Measurements from ENCODE around the gene USP31. TPM values are rescaled to one million over a fixed set of nuclear protein-coding genes. Genes with fewer than 3 reads are reported as not detected.

The USP31 gene
- total and polyA plus RNA-seq, 2 experiments from 2014 or later, result 3.3 to 6.4 TPM

DNA sequence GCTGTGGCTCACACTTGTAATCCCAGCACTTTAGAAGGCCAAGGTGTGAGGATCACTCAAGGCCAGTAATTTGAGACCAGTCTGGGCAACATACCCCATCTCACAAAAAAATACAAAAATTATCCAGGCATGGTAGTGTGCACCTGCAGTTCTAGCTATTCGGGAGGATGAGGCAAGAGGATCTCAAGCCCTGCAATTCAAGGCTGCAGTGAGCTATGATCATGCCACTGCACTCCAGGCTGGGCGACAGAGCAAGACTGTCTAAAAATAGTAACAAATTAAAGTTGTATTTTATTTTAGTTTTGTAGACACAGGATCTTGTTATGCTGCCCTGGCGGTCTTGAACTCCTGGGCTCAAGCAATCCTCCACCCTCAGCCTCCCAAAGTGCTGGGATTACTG lies 18.2 kb downstream of the USP31 start:
- no peak for TF ChIP-seq EZH2phosphoT487 (IDR thresholded peaks at IDR 0.05; ENCODE audit: low read depth, severe bottlenecking, unreplicated experiment)
- TF ChIP-seq EZH2 (IDR thresholded peaks at IDR 0.05; ENCODE audit: borderline replicate concordance), result no peak
- TF ChIP-seq, protein P1, sequence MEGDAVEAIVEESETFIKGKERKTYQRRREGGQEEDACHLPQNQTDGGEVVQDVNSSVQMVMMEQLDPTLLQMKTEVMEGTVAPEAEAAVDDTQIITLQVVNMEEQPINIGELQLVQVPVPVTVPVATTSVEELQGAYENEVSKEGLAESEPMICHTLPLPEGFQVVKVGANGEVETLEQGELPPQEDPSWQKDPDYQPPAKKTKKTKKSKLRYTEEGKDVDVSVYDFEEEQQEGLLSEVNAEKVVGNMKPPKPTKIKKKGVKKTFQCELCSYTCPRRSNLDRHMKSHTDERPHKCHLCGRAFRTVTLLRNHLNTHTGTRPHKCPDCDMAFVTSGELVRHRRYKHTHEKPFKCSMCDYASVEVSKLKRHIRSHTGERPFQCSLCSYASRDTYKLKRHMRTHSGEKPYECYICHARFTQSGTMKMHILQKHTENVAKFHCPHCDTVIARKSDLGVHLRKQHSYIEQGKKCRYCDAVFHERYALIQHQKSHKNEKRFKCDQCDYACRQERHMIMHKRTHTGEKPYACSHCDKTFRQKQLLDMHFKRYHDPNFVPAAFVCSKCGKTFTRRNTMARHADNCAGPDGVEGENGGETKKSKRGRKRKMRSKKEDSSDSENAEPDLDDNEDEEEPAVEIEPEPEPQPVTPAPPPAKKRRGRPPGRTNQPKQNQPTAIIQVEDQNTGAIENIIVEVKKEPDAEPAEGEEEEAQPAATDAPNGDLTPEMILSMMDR (IDR thresholded peaks at IDR 0.05; ENCODE audit: poor library complexity), result no peak
- no peak overlapping the region for H3K27ac ChIP-seq
- DNase-seq (ENCODE audit: low spot score), result no peak

DNA sequence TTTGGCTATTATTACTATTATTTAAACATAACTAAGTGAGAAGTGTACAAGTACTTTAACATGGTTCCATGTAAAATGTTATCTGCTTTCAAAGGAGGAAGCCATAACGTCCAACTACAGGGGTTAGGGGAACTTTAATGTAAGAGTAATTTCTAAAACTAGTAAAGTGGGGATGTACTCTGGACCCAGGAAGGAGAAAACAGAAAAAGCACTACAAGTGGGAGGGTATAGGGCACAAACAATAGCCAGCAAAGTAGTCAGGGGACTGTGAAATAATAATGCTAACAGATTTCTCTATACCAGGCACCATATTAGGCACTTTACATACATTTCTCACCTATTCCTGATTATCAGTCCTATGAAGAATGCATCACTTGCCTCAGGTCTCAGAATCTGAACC lies 19.6 kb downstream of the USP31 start:
- 70% methylated on average over 1 of the region's 1 CpG for WGBS (ENCODE audit: low lambda C conversion rate, missing lambda C conversion rate)
- Histone ChIP-seq H3K36me3 (replicated peaks; ENCODE audit: insufficient read depth, low read depth) (no peaks in the 10 kb centered on the region), H2AFZ (no peak overlapping the region), H4K20me1 (ENCODE audit: insufficient read depth, poor library complexity, severe bottlenecking) (no peaks in the 10 kb centered on the region), H3K27ac (no peak overlapping the region), H3K4me2 (no peak overlapping the region), H3K27me3 (no peaks in the 10 kb centered on the region), H3K4me3 (no peak overlapping the region), H3K79me2 (peaks cover 74% of the 10 kb centered on the region), H3K9me2 (replicated peaks; ENCODE audit: insufficient read depth) (no peaks in the 10 kb centered on the region), H3K9me3 (ENCODE audit: low read depth) (no peaks in the 10 kb centered on the region), H3K4me1 (ENCODE audit: insufficient read depth) (peaks cover 19% of the 10 kb centered on the region)
- TF ChIP-seq, protein P1 (IDR thresholded peaks at IDR 0.05; ENCODE audit: poor library complexity), result no peak
- TF ChIP-seq EZH2phosphoT487 (IDR thresholded peaks at IDR 0.05; ENCODE audit: low read depth, severe bottlenecking, unreplicated experiment) (no peak), EZH2 (IDR thresholded peaks at IDR 0.05; ENCODE audit: borderline replicate concordance) (no peak)
- DNase-seq (ENCODE audit: low spot score), result no peak

More for the DNA sequence above, 18.2 kb downstream of the USP31 start:
- H3K9me2 ChIP-seq (replicated peaks; ENCODE audit: insufficient read depth), result no peaks in the 10 kb centered on the region
- H2AFZ ChIP-seq, result no peak overlapping the region
- H3K9me3 ChIP-seq (ENCODE audit: low read depth), result peaks cover 6% of the 10 kb centered on the region
- 91% methylated on average over 3 of the region's 3 CpGs for whole genome bisulfite sequencing (ENCODE audit: low lambda C conversion rate, missing lambda C conversion rate)
- no peak overlapping the region for H3K4me3 ChIP-seq
- H3K79me2 ChIP-seq, result peaks cover 76% of the 10 kb centered on the region
- no peaks in the 10 kb centered on the region for H3K27me3 ChIP-seq
- no peaks in the 10 kb centered on the region for H3K36me3 ChIP-seq (replicated peaks; ENCODE audit: insufficient read depth, low read depth)
- no peak overlapping the region for H3K4me2 ChIP-seq
- no peaks in the 10 kb centered on the region for H4K20me1 ChIP-seq (ENCODE audit: insufficient read depth, poor library complexity, severe bottlenecking)
- H3K4me1 ChIP-seq (ENCODE audit: insufficient read depth), result peaks cover 19% of the 10 kb centered on the region

DNA sequence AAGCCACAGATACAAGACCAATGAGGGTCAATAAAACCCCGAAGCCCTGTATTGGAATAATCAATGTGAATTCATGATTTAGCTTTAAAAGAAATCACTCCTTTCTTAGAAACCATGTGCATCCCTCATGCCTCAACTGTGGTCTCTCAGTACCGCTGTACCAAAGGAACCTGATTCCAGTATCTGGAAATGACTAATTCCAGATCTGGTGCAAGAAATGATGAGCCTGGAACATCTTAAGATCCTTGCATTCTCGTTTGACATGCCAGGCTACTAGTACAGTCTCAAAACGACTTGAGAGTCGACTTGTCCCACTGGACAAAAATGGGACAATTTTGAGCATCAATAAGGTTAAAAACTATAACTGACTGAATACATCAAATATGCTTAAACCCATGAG lies 21.2 kb downstream of the USP31 start:
- peaks cover 70% of the 10 kb centered on the region for H3K79me2 ChIP-seq
- no peak overlapping the region for H2AFZ ChIP-seq
- TF ChIP-seq EZH2phosphoT487 (IDR thresholded peaks at IDR 0.05; ENCODE audit: low read depth, severe bottlenecking, unreplicated experiment) (no peak), EZH2 (IDR thresholded peaks at IDR 0.05; ENCODE audit: borderline replicate concordance) (no peak)
- TF ChIP-seq, protein P1 (IDR thresholded peaks at IDR 0.05; ENCODE audit: poor library complexity), result no peak
- H3K27me3 ChIP-seq, result no peaks in the 10 kb centered on the region
- no peaks in the 10 kb centered on the region for H3K9me2 ChIP-seq (replicated peaks; ENCODE audit: insufficient read depth)
- peaks cover 13% of the 10 kb centered on the region for H3K4me1 ChIP-seq (ENCODE audit: insufficient read depth)
- no peaks in the 10 kb centered on the region for H3K9me3 ChIP-seq (ENCODE audit: low read depth)
- DNase-seq (ENCODE audit: low spot score), result no peak
- H3K4me2 ChIP-seq, result no peak overlapping the region
- 78% methylated on average over 5 of the region's 5 CpGs for WGBS (ENCODE audit: low lambda C conversion rate, missing lambda C conversion rate)
- no peak overlapping the region for H3K27ac ChIP-seq
- H4K20me1 ChIP-seq (ENCODE audit: insufficient read depth, poor library complexity, severe bottlenecking), result no peaks in the 10 kb centered on the region
- no peak overlapping the region for H3K4me3 ChIP-seq
- H3K36me3 ChIP-seq (replicated peaks; ENCODE audit: insufficient read depth, low read depth), result no peaks in the 10 kb centered on the region

DNA sequence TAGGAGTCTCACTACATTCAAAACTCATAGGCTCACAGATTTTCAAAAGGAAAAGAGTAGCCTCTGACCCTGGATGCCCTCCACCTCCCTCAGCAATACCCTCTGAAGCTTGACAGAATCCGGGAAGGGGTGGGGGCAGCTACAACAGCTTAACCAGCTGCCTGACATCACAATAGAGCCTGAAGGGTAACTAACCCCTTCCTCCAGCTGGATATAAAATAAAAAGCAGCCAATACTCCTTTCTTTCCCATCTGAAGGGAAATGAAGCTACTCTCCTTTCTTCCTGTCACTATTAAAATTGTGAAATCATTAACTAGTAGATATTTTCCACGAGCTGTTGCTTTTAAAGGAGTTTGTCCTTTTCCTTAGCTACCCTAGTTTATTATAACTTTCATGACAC lies 24.0 kb downstream of the USP31 start:
- H2AFZ ChIP-seq, result no peak overlapping the region
- no peaks in the 10 kb centered on the region for H3K36me3 ChIP-seq (replicated peaks; ENCODE audit: insufficient read depth, low read depth)
- no peaks in the 10 kb centered on the region for H3K4me1 ChIP-seq (ENCODE audit: insufficient read depth)
- DNase-seq (ENCODE audit: low spot score), result no peak
- TF ChIP-seq EZH2phosphoT487 (IDR thresholded peaks at IDR 0.05; ENCODE audit: low read depth, severe bottlenecking, unreplicated experiment) (no peak), EZH2 (IDR thresholded peaks at IDR 0.05; ENCODE audit: borderline replicate concordance) (no peak)
- TF ChIP-seq, protein P1 (IDR thresholded peaks at IDR 0.05; ENCODE audit: poor library complexity), result no peak
- H3K9me3 ChIP-seq (ENCODE audit: low read depth), result no peaks in the 10 kb centered on the region
- no peak overlapping the region for H3K4me2 ChIP-seq
- H3K4me3 ChIP-seq, result no peak overlapping the region
- H3K79me2 ChIP-seq, result peaks cover 71% of the 10 kb centered on the region
- H4K20me1 ChIP-seq (ENCODE audit: insufficient read depth, poor library complexity, severe bottlenecking), result no peaks in the 10 kb centered on the region
- H3K27ac ChIP-seq, result no peak overlapping the region
- 52% methylated on average over 2 of the region's 2 CpGs for WGBS (ENCODE audit: low lambda C conversion rate, missing lambda C conversion rate)
- no peaks in the 10 kb centered on the region for H3K9me2 ChIP-seq (replicated peaks; ENCODE audit: insufficient read depth)
- H3K27me3 ChIP-seq, result no peaks in the 10 kb centered on the region

Data from hepatocyte (in vitro differentiated cells).